ENCODE measurements around the gene RBFOX2. TPM values are rescaled to one million over a fixed set of nuclear protein-coding genes. Genes with fewer than 3 reads are reported as not detected.

Gene RBFOX2
- total and polyA plus RNA-seq, 10 of the 15 experiments (the other 5 are each of a cell fraction or from before 2014, with no cell fraction given), result 0.01 to 2.7 (median 0.17) TPM; not detected in 4

GRCh38 chr22:35915477-35916013 is 113.1 kb downstream of the RBFOX2 start (continued):
- TF ChIP-seq NFYA (IDR thresholded peaks at IDR 0.05; ENCODE audit: borderline replicate concordance, low read depth, low read length) (no peak), ATF2 (IDR thresholded peaks at IDR 0.05; ENCODE audit: low read length) (no peak), RAD51 (IDR thresholded peaks at IDR 0.05) (no peak), MTA3 (IDR thresholded peaks at IDR 0.05; ENCODE audit: borderline replicate concordance, low read length) (no peak), E2F8 (IDR thresholded peaks at IDR 0.05; ENCODE audit: low read depth, partially characterized antibody) (no peak), HDAC2 (IDR thresholded peaks at IDR 0.05) (no peak), YY1 (IDR thresholded peaks at IDR 0.05; ENCODE audit: low read depth, low read length) (no peak), SMC3 (IDR thresholded peaks at IDR 0.05; ENCODE audit: borderline replicate concordance, low read length) (no peak), CHD1 (IDR thresholded peaks at IDR 0.05; ENCODE audit: low read depth, low read length) (no peak), RBBP5 (conservative IDR thresholded peaks at IDR 0.05) (no peak)

All from GM12878 (cell line).